ENCODE results near the gene DSE. TPM values are rescaled to one million over a fixed set of nuclear protein-coding genes. Genes with fewer than 3 reads are reported as not detected.

The DSE gene
- total and polyA plus RNA-seq, 2 donors (not counting 1 experiment from before 2014, with no cell fraction given) = 71.0 to 89.2 TPM

DNA sequence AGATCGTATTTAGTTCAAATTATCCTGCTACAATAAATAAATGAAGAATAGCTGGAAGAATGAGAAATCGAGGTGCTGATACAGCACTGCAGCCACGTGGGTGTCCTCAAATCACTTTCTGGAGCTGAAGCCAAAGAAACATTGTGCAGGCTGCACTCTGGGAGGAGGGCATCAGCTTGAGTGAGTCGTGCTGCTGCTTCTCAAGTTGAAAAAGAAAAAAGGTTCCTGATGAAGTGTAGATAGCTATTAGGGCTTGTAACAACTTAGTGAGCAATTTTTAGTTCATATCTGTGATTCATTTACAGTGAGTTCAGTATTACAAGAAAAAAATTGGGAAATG lies 40.5 kb downstream of the DSE start:
- peaks cover 7% of the 10 kb centered on the region for H3K79me2 ChIP-seq (ENCODE audit: control insufficient read depth, insufficient read depth, low read length)
- no peaks in the 10 kb centered on the region for H3K9me3 ChIP-seq (ENCODE audit: control insufficient read depth, insufficient read depth, low read depth, low read length)
- no peaks in the 10 kb centered on the region for H4K20me1 ChIP-seq (ENCODE audit: control insufficient read depth, extremely low read depth, insufficient read depth, low read length)
- DNase-seq (ENCODE audit: low read depth in 2 of 2) = peak; percentile 71 to 72
- no peaks in the 10 kb centered on the region for H3K36me3 ChIP-seq (ENCODE audit: control insufficient read depth, insufficient read depth, low read length)
- H2AFZ ChIP-seq (ENCODE audit: low read length) = no peak overlapping the region
- no peaks in the 10 kb centered on the region for H3K27me3 ChIP-seq (ENCODE audit: control insufficient read depth, insufficient read depth, low read length)
- peaks cover 6% of the 10 kb centered on the region for H3K4me1 ChIP-seq (ENCODE audit: control insufficient read depth, extremely low read depth, insufficient read depth, low read length)
- TF ChIP-seq, protein P1, sequence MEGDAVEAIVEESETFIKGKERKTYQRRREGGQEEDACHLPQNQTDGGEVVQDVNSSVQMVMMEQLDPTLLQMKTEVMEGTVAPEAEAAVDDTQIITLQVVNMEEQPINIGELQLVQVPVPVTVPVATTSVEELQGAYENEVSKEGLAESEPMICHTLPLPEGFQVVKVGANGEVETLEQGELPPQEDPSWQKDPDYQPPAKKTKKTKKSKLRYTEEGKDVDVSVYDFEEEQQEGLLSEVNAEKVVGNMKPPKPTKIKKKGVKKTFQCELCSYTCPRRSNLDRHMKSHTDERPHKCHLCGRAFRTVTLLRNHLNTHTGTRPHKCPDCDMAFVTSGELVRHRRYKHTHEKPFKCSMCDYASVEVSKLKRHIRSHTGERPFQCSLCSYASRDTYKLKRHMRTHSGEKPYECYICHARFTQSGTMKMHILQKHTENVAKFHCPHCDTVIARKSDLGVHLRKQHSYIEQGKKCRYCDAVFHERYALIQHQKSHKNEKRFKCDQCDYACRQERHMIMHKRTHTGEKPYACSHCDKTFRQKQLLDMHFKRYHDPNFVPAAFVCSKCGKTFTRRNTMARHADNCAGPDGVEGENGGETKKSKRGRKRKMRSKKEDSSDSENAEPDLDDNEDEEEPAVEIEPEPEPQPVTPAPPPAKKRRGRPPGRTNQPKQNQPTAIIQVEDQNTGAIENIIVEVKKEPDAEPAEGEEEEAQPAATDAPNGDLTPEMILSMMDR (conservative IDR thresholded peaks at IDR 0.05 in 1 of 2, IDR thresholded peaks at IDR 0.05 in 1 of 2; ENCODE audit: low read depth in 1 of 2, low read length in 2 of 2) = no peak
- TF ChIP-seq EZH2 (IDR thresholded peaks at IDR 0.05; ENCODE audit: low read length, missing control alignments) = no peak
- H3K9ac ChIP-seq (ENCODE audit: insufficient read depth, low read length) = no peak overlapping the region
- H3K4me2 ChIP-seq (ENCODE audit: extremely low read depth, insufficient read depth, low read length) = no peak overlapping the region
- H3K27ac ChIP-seq (ENCODE audit: insufficient read depth, low read length) = no peak overlapping the region
- no peak overlapping the region for H3K4me3 ChIP-seq (replicated peaks in 1 of 4; ENCODE audit: control extremely low read depth in 1 of 4, insufficient read depth in 1 of 4, low read depth in 3 of 4, low read length in 4 of 4)

DNA sequence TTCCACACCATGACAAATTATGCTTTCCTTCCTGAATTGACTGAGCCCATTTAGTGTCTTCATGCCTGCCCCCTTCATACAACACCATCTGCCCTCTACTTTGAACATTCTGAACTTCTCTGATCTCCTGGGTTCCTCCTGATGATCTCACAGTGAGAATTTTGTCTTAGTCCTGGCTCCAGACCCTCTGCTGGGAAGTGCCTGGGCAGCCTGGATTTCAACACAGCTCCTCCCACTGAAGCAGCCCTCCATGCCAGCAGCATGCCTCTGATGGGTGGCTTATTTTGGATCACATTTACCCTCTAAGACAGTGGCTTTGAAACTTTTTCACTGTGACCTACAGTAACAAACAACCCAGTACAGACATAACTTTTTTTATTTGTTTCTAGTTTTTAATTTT lies 41.5 kb downstream of the DSE start:
- Histone ChIP-seq H3K9me3 (ENCODE audit: control insufficient read depth, insufficient read depth, low read depth, low read length) (no peaks in the 10 kb centered on the region), H3K27me3 (ENCODE audit: control insufficient read depth, insufficient read depth, low read length) (no peaks in the 10 kb centered on the region), H3K27ac (ENCODE audit: insufficient read depth, low read length) (no peak overlapping the region), H3K36me3 (ENCODE audit: control insufficient read depth, insufficient read depth, low read length) (no peaks in the 10 kb centered on the region), H3K4me1 (ENCODE audit: control insufficient read depth, extremely low read depth, insufficient read depth, low read length) (peaks cover 2% of the 10 kb centered on the region), H3K9ac (ENCODE audit: insufficient read depth, low read length) (no peak overlapping the region), H4K20me1 (ENCODE audit: control insufficient read depth, extremely low read depth, insufficient read depth, low read length) (no peaks in the 10 kb centered on the region), H3K79me2 (ENCODE audit: control insufficient read depth, insufficient read depth, low read length) (peaks cover 7% of the 10 kb centered on the region), H2AFZ (ENCODE audit: low read length) (no peak overlapping the region), H3K4me3 (replicated peaks in 1 of 4; ENCODE audit: control extremely low read depth in 1 of 4, insufficient read depth in 1 of 4, low read depth in 3 of 4, low read length in 4 of 4) (no peak overlapping the region), H3K4me2 (ENCODE audit: extremely low read depth, insufficient read depth, low read length) (no peak overlapping the region)
- no peak for DNase-seq (ENCODE audit: low read depth in 2 of 2)
- TF ChIP-seq EZH2 (IDR thresholded peaks at IDR 0.05; ENCODE audit: low read length, missing control alignments) = no peak
- TF ChIP-seq, protein P1 (conservative IDR thresholded peaks at IDR 0.05 in 1 of 2, IDR thresholded peaks at IDR 0.05 in 1 of 2; ENCODE audit: low read depth in 1 of 2, low read length in 2 of 2) = no peak

DNA sequence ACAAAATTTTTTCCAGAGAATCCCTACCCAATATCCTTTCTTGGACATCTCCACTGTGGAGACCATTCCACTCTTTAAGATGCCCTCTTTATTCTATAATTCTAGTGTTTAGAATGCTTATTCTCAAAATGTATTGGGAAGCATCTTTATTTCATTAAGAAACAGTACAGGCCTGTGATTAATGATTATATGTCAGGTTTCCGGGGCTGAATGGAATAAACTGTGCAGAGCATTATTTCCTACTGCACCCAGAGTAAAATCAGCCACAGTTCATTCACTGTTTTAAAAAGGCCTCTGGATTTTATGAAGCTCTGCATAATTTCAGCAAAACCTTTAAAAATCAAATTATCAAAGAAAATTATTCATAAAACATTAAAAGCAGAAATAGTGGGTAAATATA lies 42.6 kb downstream of the DSE start:
- no peak overlapping the region for H3K9ac ChIP-seq (ENCODE audit: insufficient read depth, low read length)
- peaks cover 2% of the 10 kb centered on the region for H3K4me1 ChIP-seq (ENCODE audit: control insufficient read depth, extremely low read depth, insufficient read depth, low read length)
- H3K79me2 ChIP-seq (ENCODE audit: control insufficient read depth, insufficient read depth, low read length) = peaks cover 7% of the 10 kb centered on the region
- TF ChIP-seq, protein P1 (conservative IDR thresholded peaks at IDR 0.05 in 1 of 2, IDR thresholded peaks at IDR 0.05 in 1 of 2; ENCODE audit: low read depth in 1 of 2, low read length in 2 of 2) = no peak
- no peak for TF ChIP-seq EZH2 (IDR thresholded peaks at IDR 0.05; ENCODE audit: low read length, missing control alignments)
- H4K20me1 ChIP-seq (ENCODE audit: control insufficient read depth, extremely low read depth, insufficient read depth, low read length) = no peaks in the 10 kb centered on the region
- H3K27ac ChIP-seq (ENCODE audit: insufficient read depth, low read length) = no peak overlapping the region
- H3K36me3 ChIP-seq (ENCODE audit: control insufficient read depth, insufficient read depth, low read length) = no peaks in the 10 kb centered on the region
- H3K9me3 ChIP-seq (ENCODE audit: control insufficient read depth, insufficient read depth, low read depth, low read length) = no peaks in the 10 kb centered on the region
- no peak overlapping the region for H3K4me3 ChIP-seq (replicated peaks in 1 of 4; ENCODE audit: control extremely low read depth in 1 of 4, insufficient read depth in 1 of 4, low read depth in 3 of 4, low read length in 4 of 4)
- DNase-seq (ENCODE audit: low read depth in 2 of 2) = no peak
- no peaks in the 10 kb centered on the region for H3K27me3 ChIP-seq (ENCODE audit: control insufficient read depth, insufficient read depth, low read length)
- H2AFZ ChIP-seq (ENCODE audit: low read length) = no peak overlapping the region
- H3K4me2 ChIP-seq (ENCODE audit: extremely low read depth, insufficient read depth, low read length) = no peak overlapping the region
